GM15510 (cell line): ENCODE measurements around the gene ZNF107.

Source experiments
- POLR2A ChIP-seq: IDR thresholded peaks from 3 replicates; pipeline ENCODE4 v1.6.1; 2011; ENCODE audit warnings: borderline replicate concordance; ENCODE audit not compliant: insufficient read length; ENCODE audit errors: extremely low read depth

Gene ZNF107

GRCh38 chr7:64665980-64666662 is at the start of gene ZNF107:
ZNF107 (plus strand) TSS chr7:64666133; CDS start chr7:64666283, 150 bp downstream.
- TF ChIP-seq POLR2A: peak; percentile 60

GRCh38 chr7:64618785-64619456 is 47.0 kb upstream of the ZNF107 start:
- TF ChIP-seq POLR2A: no peak

- TF ChIP-seq POLR2A: no peak
These were observed 46.2 kb upstream of the ZNF107 start for GRCh38 chr7:64619705-64620104.

GRCh38 chr7:64621656-64622055 is 44.3 kb upstream of the ZNF107 start:
- no peak for TF ChIP-seq POLR2A

GRCh38 chr7:64625114-64626082 is 40.5 kb upstream of the ZNF107 start:
- TF ChIP-seq POLR2A: no peak

GRCh38 chr7:64626083-64626469 is 39.9 kb upstream of the ZNF107 start:
- no peak for TF ChIP-seq POLR2A

- TF ChIP-seq POLR2A: no peak
These were observed 39.4 kb upstream of the ZNF107 start for GRCh38 chr7:64626557-64626956.

- no peak for TF ChIP-seq POLR2A
These were observed 37.7 kb upstream of the ZNF107 start for GRCh38 chr7:64628192-64628591.

GRCh38 chr7:64628721-64629120 is 37.2 kb upstream of the ZNF107 start:
- no peak for TF ChIP-seq POLR2A

- TF ChIP-seq POLR2A: no peak
These were observed 35.4 kb upstream of the ZNF107 start for GRCh38 chr7:64630496-64630895.

- no peak for TF ChIP-seq POLR2A
These were observed 33.9 kb upstream of the ZNF107 start for GRCh38 chr7:64632029-64632428.

- TF ChIP-seq POLR2A: no peak
These were observed 32.5 kb upstream of the ZNF107 start for GRCh38 chr7:64633401-64633800.

GRCh38 chr7:64634406-64635062 is 31.4 kb upstream of the ZNF107 start:
- no peak for TF ChIP-seq POLR2A

GRCh38 chr7:64636386-64636785 is 29.5 kb upstream of the ZNF107 start:
- TF ChIP-seq POLR2A: no peak
